A549 (cell line): Measurements from ENCODE around the gene MITF. TPM values are rescaled to one million over a fixed set of nuclear protein-coding genes. Genes with fewer than 3 reads are reported as not detected.
A peak's percentile ranks its signal among the peaks of the same experiment; 100 is the strongest.

ENCODE experiments used
- ATAC-seq, 2 experiments: fragments of 200-7000 bp in 1 of 2; fragments of >200 bp in 1 of 2; cut with Nextera tagmentation in 1 of 2; cut with Tn5 transposase in 1 of 2; 3 replicates each; pipeline versions ENCODE4 v1.8.0 to v1.9.1; 2018 to 2020; ENCODE audit warnings: mild to moderate bottlenecking in 1 of 2, moderate library complexity in 1 of 2
- CTCF ChIA-PET: fragments of 300-600 bp; sonication (Branson Sonifier 250); formaldehyde crosslinking; extraction: SDS; loops from one replicate; lab custom pipeline; 2021; ENCODE audit warnings: antibody characterized with exemption, inconsistent platforms; lab: Yijun Ruan, JAX
- POLR2A ChIA-PET: fragments of 350-600 bp; formaldehyde crosslinking; extraction: SDS; loops from one replicate; lab custom pipeline; 2021; ENCODE audit warnings: antibody characterized with exemption, inconsistent platforms; lab: Yijun Ruan, JAX
- DNase-seq, 2 experiments: peaks; one replicate each; pipeline versions ENCODE4 v3.0.0 to v3.0.0-alpha.2; 2011 to 2016; ENCODE audit warnings: low read depth in 1 of 2, low spot score in 1 of 2
- FAIRE-seq: peaks from 2 replicates; lab custom pipeline; 2011; peaks lifted over from hg19 to GRCh38; lab: Jason Lieb, UNC
- H3K27ac ChIP-seq, 2 experiments: fragments of >200 bp; sonication (Bioruptor Twin); formaldehyde crosslinking; 3 replicates each; pipeline ENCODE4 v1.5.1; 2016 to 2017
- H3K4me1 ChIP-seq: fragments of >200 bp; sonication (Bioruptor Twin); formaldehyde crosslinking; 3 replicates; pipeline ENCODE4 v1.6.1; 2016
- H3K4me2 ChIP-seq: fragments of >200 bp; sonication (Bioruptor Twin); formaldehyde crosslinking; 3 replicates; pipeline ENCODE4 v1.6.1; 2016
- H3K4me3 ChIP-seq: fragments of >200 bp; sonication (Bioruptor Twin); formaldehyde crosslinking; 3 replicates; pipeline ENCODE4 v1.5.1; 2016
- H3K9me3 ChIP-seq: fragments of >200 bp; sonication (Bioruptor Twin); formaldehyde crosslinking; 3 replicates; pipeline ENCODE4 v1.6.1; 2016
- CBX2 ChIP-seq: fragments of 200-600 bp; sonication (generic); IDR thresholded peaks from 2 replicates; pipeline ENCODE4 v1.6.1; 2016; ENCODE audit warnings: low read depth, mild to moderate bottlenecking, borderline replicate concordance
- CBX8 ChIP-seq: fragments of 200-600 bp; sonication (generic); IDR thresholded peaks from 2 replicates; pipeline ENCODE4 v1.6.1; 2016
- CEBPB ChIP-seq, 2 experiments: fragments of >200 bp in 1 of 2; sonication (Bioruptor Twin) in 1 of 2; formaldehyde crosslinking in 1 of 2; IDR thresholded peaks; 2 replicates each; pipeline ENCODE4 v1.6.1; 2012 to 2016
- CHD2 ChIP-seq: fragments of 150-350 bp; IDR thresholded peaks from 2 replicates; pipeline ENCODE4 v1.6.1; 2014; ENCODE audit warnings: low read length; ENCODE audit not compliant: partially characterized antibody
- CTCF ChIP-seq: fragments of >200 bp; sonication (Bioruptor Twin); formaldehyde crosslinking; IDR thresholded peaks from 3 replicates; pipeline ENCODE4 v1.5.1; 2016
- EHMT2 ChIP-seq: fragments of 200-600 bp; sonication (generic); IDR thresholded peaks from 2 replicates; pipeline ENCODE4 v1.6.1; 2016; ENCODE audit warnings: antibody characterized with exemption, low read depth, mild to moderate bottlenecking, moderate library complexity
- ELK1 ChIP-seq: fragments of 150-350 bp; IDR thresholded peaks from 2 replicates; pipeline ENCODE4 v1.6.1; 2014; ENCODE audit warnings: low read depth, mild to moderate bottlenecking, low read length
- EP300 ChIP-seq, 2 experiments: fragments of >200 bp; sonication (Bioruptor Twin); formaldehyde crosslinking; IDR thresholded peaks; 2 replicates in 1 of 2; 3 replicates in 1 of 2; pipeline ENCODE4 v1.6.1; 2016 to 2017
- ESRRA ChIP-seq: fragments of 150-350 bp; IDR thresholded peaks from 2 replicates; pipeline ENCODE4 v1.6.1; 2014; ENCODE audit warnings: mild to moderate bottlenecking, low read length, borderline replicate concordance
- GATA3 ChIP-seq: IDR thresholded peaks from 2 replicates; pipeline ENCODE4 v1.6.1; 2012; ENCODE audit warnings: borderline replicate concordance
- HES2 ChIP-seq: fragments of >200 bp; sonication (Bioruptor Twin); formaldehyde crosslinking; IDR thresholded peaks from 2 replicates; pipeline ENCODE4 v1.6.1; 2016
- HEYL ChIP-seq: fragments of 250-450 bp; sonication (Bioruptor Pico); IDR thresholded peaks from 2 replicates; pipeline ENCODE4 v1.8.0; 2021; ENCODE audit warnings: mild to moderate bottlenecking, moderate library complexity
- HOXA7 ChIP-seq: fragments of 250-450 bp; sonication (Bioruptor Pico); IDR thresholded peaks from 2 replicates; pipeline ENCODE4 v1.5.0; 2020; ENCODE audit warnings: mild to moderate bottlenecking, moderate library complexity
- HOXB5 ChIP-seq: fragments of 250-450 bp; sonication (Bioruptor Pico); IDR thresholded peaks from 2 replicates; pipeline ENCODE4 v1.5.0; 2020; ENCODE audit warnings: mild to moderate bottlenecking, moderate library complexity
- JUNB ChIP-seq: fragments of >200 bp; sonication (Bioruptor Twin); formaldehyde crosslinking; IDR thresholded peaks from 2 replicates; pipeline ENCODE4 v1.6.1; 2016
- POLR2AphosphoS2 ChIP-seq: conservative IDR thresholded peaks from 2 replicates; pipeline ENCODE4 v1.6.1; 2012; ENCODE audit warnings: low read length, improper control_type of control experiment, inconsistent platforms
- RAD21 ChIP-seq, 2 experiments: fragments of >200 bp in 1 of 2; sonication (Bioruptor Twin) in 1 of 2; formaldehyde crosslinking in 1 of 2; IDR thresholded peaks in 1 of 2; conservative IDR thresholded peaks in 1 of 2; 2 replicates in 1 of 2; 3 replicates in 1 of 2; pipeline ENCODE4 v1.6.1; 2012 to 2018; ENCODE audit warnings: inconsistent platforms in 1 of 2
- RARB ChIP-seq: fragments of 250-450 bp; sonication (Bioruptor Pico); IDR thresholded peaks from 2 replicates; pipeline ENCODE4 v1.8.0; 2021; ENCODE audit warnings: mild to moderate bottlenecking, moderate library complexity
- RNF2 ChIP-seq: fragments of 200-600 bp; sonication (generic); IDR thresholded peaks from 2 replicates; pipeline ENCODE4 v1.6.1; 2016; ENCODE audit warnings: low read depth, mild to moderate bottlenecking, antibody characterized with exemption, moderate library complexity, borderline replicate concordance
- SMC3 ChIP-seq: fragments of >200 bp; sonication (Bioruptor Twin); formaldehyde crosslinking; IDR thresholded peaks from 3 replicates; pipeline ENCODE4 v1.6.1; 2018; ENCODE audit warnings: inconsistent platforms
- TFCP2L1 ChIP-seq: fragments of 250-450 bp; sonication (Bioruptor Pico); IDR thresholded peaks from 2 replicates; pipeline ENCODE4 v1.5.0; 2021; ENCODE audit warnings: mild to moderate bottlenecking
- TP53 ChIP-seq: fragments of 250-450 bp; sonication (Bioruptor Pico); IDR thresholded peaks from 2 replicates; pipeline ENCODE4 v1.5.0; 2021; ENCODE audit warnings: mild to moderate bottlenecking, moderate library complexity
- ZC3H11A ChIP-seq: fragments of 450-650 bp; IDR thresholded peaks from 2 replicates; pipeline ENCODE4 v1.6.1; 2014; ENCODE audit warnings: antibody characterized with exemption, mild to moderate bottlenecking
- ZNF302 ChIP-seq: fragments of 250-450 bp; sonication (Bioruptor Pico); IDR thresholded peaks from 2 replicates; pipeline ENCODE4 v1.9.0; 2021; ENCODE audit warnings: inconsistent platforms, mild to moderate bottlenecking, moderate library complexity
- ZSCAN20 ChIP-seq: fragments of 250-450 bp; sonication (Bioruptor Pico); IDR thresholded peaks from 2 replicates; pipeline ENCODE4 v1.8.0; 2022; ENCODE audit warnings: mild to moderate bottlenecking, moderate library complexity
- WGBS: methylation state at CpG from one replicate; pipeline ENCODE4 v1.1.6; 2017; ENCODE audit errors: missing lambda C conversion rate; 5-methylcytosine and 5-hydroxymethylcytosine counted together
- polyA plus RNA-seq, 4 experiments: library from polyadenylated mRNA; depleted of rRNA in 3 of 4; stranded (reverse); fragments of >200 nt; fragmentation: RNase III in 1 of 4; extraction: RNeasy Plus Mini Kit Qiagen cat#74134 plus additional on column Dnase treatment in 1 of 4; gene quantifications; 2 replicates in 3 of 4; 3 replicates in 1 of 4; pipeline ENCODE4 v1.2.3, GENCODE V29; 2011 to 2017

MITF gene
- polyA plus RNA-seq, 2 of the 4 experiments (the other 2 are of a cell fraction): 14.3 to 15.9 TPM

DNA sequence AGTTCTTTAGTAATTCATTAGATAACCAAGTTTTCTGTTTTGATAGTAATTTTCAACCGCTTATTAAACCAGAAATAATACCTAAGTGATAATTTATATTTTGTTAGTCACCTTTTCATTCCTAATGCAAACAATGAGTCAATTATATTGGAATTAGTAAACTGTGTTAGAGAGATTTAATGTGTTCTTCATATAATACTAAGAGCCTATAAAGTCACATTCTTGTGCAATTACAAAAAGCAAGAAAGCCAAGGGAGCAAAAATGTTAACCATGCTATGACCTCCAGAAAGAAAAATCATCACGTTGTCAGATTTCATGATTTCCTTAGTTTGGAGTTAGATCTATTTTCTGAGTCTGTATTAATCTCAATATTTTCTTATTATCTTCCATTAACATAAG is 151.4 kb downstream of the MITF start:
- no peak overlapping the region for H3K4me3 ChIP-seq
- WGBS: 14% methylated on average over 2 of the region's 2 CpGs
- ChIA-PET CTCF (interaction anchor here (1.3 kb wide), 1 partner anchor 38 kb away, joined by 3 read pairs; no protein-coding TSS in a partner anchor), POLR2A (no interaction called here)
- TF ChIP-seq CEBPB (IDR thresholded peaks at IDR 0.05): 0 out of 4 replicates have a peak, but pooled peaks of 1 of the 2 experiments have one; percentile 8
- TF ChIP-seq HES2: no peak
- ATAC-seq: no peak
- H3K4me1 ChIP-seq: peaks cover 36% of the 10 kb centered on the region
- DNase-seq: no peak
- H3K9me3 ChIP-seq: no peaks in the 10 kb centered on the region
- no peak for FAIRE-seq
- peak overlapping the region; percentile 45 for H3K4me2 ChIP-seq
- no peak overlapping the region for H3K27ac ChIP-seq

GRCh38 chr3:69892706-69893105 is 153.4 kb downstream of the MITF start:
- TF ChIP-seq ELK1: no peak
- TF ChIP-seq GATA3: no peak
- TF ChIP-seq TP53 (CRISPR knock-in tag): no peak
- TF ChIP-seq POLR2AphosphoS2: no peak
- TF ChIP-seq TFCP2L1 (CRISPR knock-in tag): no peak
- no peak for TF ChIP-seq JUNB
- TF ChIP-seq CEBPB (IDR thresholded peaks at IDR 0.05): no peak
- no peak for TF ChIP-seq ZNF302 (CRISPR knock-in tag)
- TF ChIP-seq RARB: no peak
- TF ChIP-seq HOXB5 (CRISPR knock-in tag): no peak
- no peak for TF ChIP-seq RAD21 (conservative IDR thresholded peaks at IDR 0.05 in 1 of 2, IDR thresholded peaks at IDR 0.05 in 1 of 2)
- no peak for TF ChIP-seq CTCF
- TF ChIP-seq ZSCAN20 (CRISPR knock-in tag): no peak
- no peak for TF ChIP-seq HES2
- no peak for TF ChIP-seq EP300 (IDR thresholded peaks at IDR 0.05)
- no peak for TF ChIP-seq CBX2
- H3K4me1 ChIP-seq: peaks cover 25% of the 10 kb centered on the region
- ChIA-PET POLR2A (no interaction called here), CTCF (no interaction called here)
- ATAC-seq (no peak), DNase-seq (no peak), FAIRE-seq (no peak)
- no peak overlapping the region for H3K4me2 ChIP-seq
- H3K4me3 ChIP-seq: no peak overlapping the region
- H3K27ac ChIP-seq: no peak overlapping the region
- no peaks in the 10 kb centered on the region for H3K9me3 ChIP-seq
- WGBS: 90% methylated on average over 4 of the region's 4 CpGs

DNA sequence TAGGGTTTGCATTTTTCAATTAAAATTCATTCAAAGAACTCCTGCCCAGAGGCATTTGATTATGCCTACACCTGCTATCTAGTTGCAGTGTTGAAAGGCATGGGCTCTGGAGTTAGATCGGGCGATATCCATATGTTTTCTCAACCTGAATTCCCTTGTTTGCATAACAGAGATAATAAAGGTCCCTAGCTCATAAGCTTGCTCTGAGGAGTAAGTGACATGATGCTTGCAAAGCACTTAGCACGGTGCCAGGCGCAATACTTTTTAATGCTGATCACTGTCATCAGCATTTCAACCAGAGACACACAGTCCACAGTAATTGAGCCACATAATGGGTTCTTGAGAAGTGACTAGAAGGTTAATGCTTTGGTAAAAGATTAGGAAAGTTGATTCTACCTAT is 154.0 kb downstream of the MITF start:
- no peak for TF ChIP-seq CEBPB (IDR thresholded peaks at IDR 0.05)
- WGBS: 90% methylated on average over 4 of the region's 4 CpGs
- ChIA-PET CTCF (no interaction called here), POLR2A (no interaction called here)
- no peak overlapping the region for H3K4me3 ChIP-seq
- no peak overlapping the region for H3K27ac ChIP-seq
- DNase-seq: no peak
- H3K4me2 ChIP-seq: no peak overlapping the region
- no peaks in the 10 kb centered on the region for H3K9me3 ChIP-seq
- no peak for FAIRE-seq
- peaks cover 21% of the 10 kb centered on the region for H3K4me1 ChIP-seq
- no peak for ATAC-seq

DNA sequence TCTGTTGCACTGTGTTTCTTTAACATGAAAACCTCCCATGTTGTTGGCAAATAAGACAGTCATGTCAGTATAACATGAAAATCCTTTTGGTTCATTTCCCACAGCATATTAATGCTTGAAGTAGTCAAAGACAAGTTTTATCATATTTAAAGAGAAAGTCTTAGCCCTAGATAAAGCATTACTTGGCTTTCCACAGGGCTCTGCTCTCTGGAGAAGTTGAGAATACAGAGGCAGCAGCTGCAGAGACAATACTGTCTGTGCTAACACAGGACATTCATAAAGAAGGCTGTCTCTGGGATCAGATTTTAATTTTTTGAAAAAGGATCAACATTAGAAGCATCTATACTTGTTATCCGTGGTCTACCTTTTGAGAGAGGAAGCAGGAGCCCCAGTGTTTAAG is 156.8 kb downstream of the MITF start:
- DNase-seq (no peak), FAIRE-seq (no peak), ATAC-seq (no peak)
- Histone ChIP-seq H3K4me2 (no peak overlapping the region), H3K27ac (no peak overlapping the region), H3K4me1 (peaks cover 15% of the 10 kb centered on the region), H3K4me3 (no peak overlapping the region), H3K9me3 (no peaks in the 10 kb centered on the region)
- 76% methylated on average over 1 of the region's 1 CpG for WGBS
- POLR2A ChIA-PET: no interaction called here
- TF ChIP-seq RNF2: no peak
- no peak for TF ChIP-seq RAD21 (conservative IDR thresholded peaks at IDR 0.05 in 1 of 2, IDR thresholded peaks at IDR 0.05 in 1 of 2)
- TF ChIP-seq HEYL (CRISPR knock-in tag): no peak
- TF ChIP-seq CHD2: no peak
- no peak for TF ChIP-seq ESRRA
- no peak for TF ChIP-seq ZC3H11A
- TF ChIP-seq SMC3: no peak
- TF ChIP-seq ZSCAN20 (CRISPR knock-in tag): no peak
- no peak for TF ChIP-seq CBX8
- no peak for TF ChIP-seq EHMT2
- no peak for TF ChIP-seq HES2
- no peak for TF ChIP-seq HOXA7
- CTCF ChIA-PET: interaction anchor here (1.0 kb wide), 1 partner anchor 35 kb away, joined by 3 read pairs; no protein-coding TSS in a partner anchor
